Body of pancreas (tissue), 4 donors: ENCODE measurements around the gene SLC26A11. TPM values are rescaled to one million over a fixed set of nuclear protein-coding genes. Genes with fewer than 3 reads are reported as not detected.

Experiments used
- ATAC-seq: fragments of 150-250 bp; one replicate; pipeline ENCODE4 v1.9.1; 2016
- DNase-seq, 4 donors: peaks; one replicate each; pipeline ENCODE4 v3.0.0-alpha.2; 2019
- H3K27ac ChIP-seq, 4 donors: fragments of 200-600 bp; sonication (generic); 1 replicate in 3 of 4; 2 replicates in 1 of 4; pipeline versions ENCODE4 v1.5.1 to v1.6.1; 2016 to 2019; ENCODE audit warnings: mild to moderate bottlenecking in 1 of 4, mixed read lengths in 1 of 4, moderate library complexity in 1 of 4
- H3K27me3 ChIP-seq, 2 donors: fragments of 200-600 bp; sonication (generic); one replicate each; pipeline ENCODE4 v1.6.0; 2016; ENCODE audit warnings: mild to moderate bottlenecking in 1 of 2
- H3K36me3 ChIP-seq, 2 donors: fragments of 200-600 bp; sonication (generic); replicated peaks in 1 of 2; 2 replicates each; pipeline ENCODE4 v1.5.1; 2016; ENCODE audit warnings: low read depth in 2 of 2; ENCODE audit not compliant: insufficient read depth in 1 of 2
- H3K4me1 ChIP-seq: fragments of 200-600 bp; sonication (generic); one replicate; pipeline ENCODE4 v1.6.0; 2016
- H3K4me3 ChIP-seq, 2 donors: fragments of 200-600 bp; sonication (generic); 1 replicate in 1 of 2; 2 replicates in 1 of 2; pipeline ENCODE4 v1.5.1; 2016 to 2019
- H3K9me3 ChIP-seq, 3 donors: fragments of 200-600 bp; sonication (generic); 1 replicate in 2 of 3; 2 replicates in 1 of 3; pipeline ENCODE4 v1.5.1; 2016
- POLR2A ChIP-seq, 3 donors: fragments of 450-650 bp; IDR thresholded peaks; one replicate each; pipeline ENCODE4 v1.6.1; 2016; ENCODE audit warnings: antibody characterized with exemption in 3 of 3, mild to moderate bottlenecking in 2 of 3
- WGBS, 2 donors: methylation state at CpG; one replicate each; pipeline ENCODE4 v1.1.5; 2017; 5-methylcytosine and 5-hydroxymethylcytosine counted together
- intact Hi-C: fragments of 100-400 bp; cut with DNase I; formaldehyde crosslinking; loops from one replicate; pipeline ENCODE4 v1.15.1; 2023
- total RNA-seq, 2 donors: library from RNA; depleted of rRNA; stranded (reverse); fragments of >200 nt; gene quantifications; one replicate each; pipeline ENCODE4 v1.1.0, GENCODE V29; 2016
- TF ChIP-seq, protein P1 (sequence below), 7 experiments: fragments of 450-650 bp in 4 of 7; fragments of 200-600 bp in 3 of 7; sonication (generic) in 3 of 7; IDR thresholded peaks; one replicate each; pipeline ENCODE4 v1.5.1; 2016 to 2019; ENCODE audit warnings: antibody characterized with exemption in 7 of 7

The SLC26A11 gene
- total RNA-seq, 2 donors from 2014 or later, result 7.5 to 11.5 TPM

DNA sequence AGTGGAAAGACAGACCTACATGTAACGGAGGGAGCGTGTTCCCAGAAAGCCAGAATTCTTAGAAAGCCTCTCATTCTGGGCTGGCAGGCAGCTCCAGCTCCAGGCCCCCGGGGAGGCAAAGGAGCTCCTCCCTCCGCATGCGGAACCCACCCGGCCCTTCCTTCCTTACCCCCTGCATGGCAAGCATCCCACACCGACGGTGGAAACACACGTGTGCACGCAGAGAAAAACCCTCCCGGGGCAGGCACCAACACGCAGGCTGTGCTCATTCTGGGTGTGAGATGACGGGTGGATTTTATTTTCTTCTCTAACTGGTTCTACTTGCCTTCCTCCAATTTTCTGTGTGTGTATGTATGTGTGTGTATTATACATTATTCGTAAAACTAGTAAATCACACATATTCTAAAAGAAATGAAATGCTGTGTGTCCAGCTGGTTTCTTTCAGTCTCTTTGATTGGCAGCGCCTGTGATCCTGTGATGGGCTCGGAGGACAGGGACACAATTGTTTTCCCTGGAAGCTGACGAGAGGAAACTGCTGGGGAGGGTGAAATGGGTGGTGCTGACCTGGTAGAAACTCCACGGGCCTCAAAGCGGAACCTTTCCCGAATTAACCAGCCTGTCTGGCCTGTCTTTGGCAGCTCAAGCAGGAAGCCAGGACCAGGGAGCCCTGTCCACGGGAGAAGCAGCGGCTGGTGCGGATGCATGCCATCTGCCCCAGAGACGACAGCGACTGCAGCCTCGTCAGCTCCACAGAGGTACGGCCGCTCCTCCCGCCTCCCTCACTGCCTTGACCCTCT is 28.2 kb upstream of the SLC26A11 start:
- 40 to 44% methylated on average over 20 to 29 of the region's 29 CpGs for WGBS, 2 donors
- TF ChIP-seq POLR2A (IDR thresholded peaks at IDR 0.05), result no peak
- TF ChIP-seq, protein P1, sequence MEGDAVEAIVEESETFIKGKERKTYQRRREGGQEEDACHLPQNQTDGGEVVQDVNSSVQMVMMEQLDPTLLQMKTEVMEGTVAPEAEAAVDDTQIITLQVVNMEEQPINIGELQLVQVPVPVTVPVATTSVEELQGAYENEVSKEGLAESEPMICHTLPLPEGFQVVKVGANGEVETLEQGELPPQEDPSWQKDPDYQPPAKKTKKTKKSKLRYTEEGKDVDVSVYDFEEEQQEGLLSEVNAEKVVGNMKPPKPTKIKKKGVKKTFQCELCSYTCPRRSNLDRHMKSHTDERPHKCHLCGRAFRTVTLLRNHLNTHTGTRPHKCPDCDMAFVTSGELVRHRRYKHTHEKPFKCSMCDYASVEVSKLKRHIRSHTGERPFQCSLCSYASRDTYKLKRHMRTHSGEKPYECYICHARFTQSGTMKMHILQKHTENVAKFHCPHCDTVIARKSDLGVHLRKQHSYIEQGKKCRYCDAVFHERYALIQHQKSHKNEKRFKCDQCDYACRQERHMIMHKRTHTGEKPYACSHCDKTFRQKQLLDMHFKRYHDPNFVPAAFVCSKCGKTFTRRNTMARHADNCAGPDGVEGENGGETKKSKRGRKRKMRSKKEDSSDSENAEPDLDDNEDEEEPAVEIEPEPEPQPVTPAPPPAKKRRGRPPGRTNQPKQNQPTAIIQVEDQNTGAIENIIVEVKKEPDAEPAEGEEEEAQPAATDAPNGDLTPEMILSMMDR (IDR thresholded peaks at IDR 0.05), result no peak
- Histone ChIP-seq H3K27me3 (no peaks in the 10 kb centered on the region), H3K4me1 (peaks cover 22% of the 10 kb centered on the region), H3K9me3 (no peaks in the 10 kb centered on the region), H3K4me3 (no peak overlapping the region), H3K27ac (peak overlapping the region in 2 of 4 donors; percentile 26 to 61), H3K36me3 (no peaks in the 10 kb centered on the region)
- ATAC-seq (peak; percentile 46), DNase-seq (peak in 3 of 4 donors; percentile 28 to 46 (median 37))
- intact Hi-C loops, result no loop called here

DNA sequence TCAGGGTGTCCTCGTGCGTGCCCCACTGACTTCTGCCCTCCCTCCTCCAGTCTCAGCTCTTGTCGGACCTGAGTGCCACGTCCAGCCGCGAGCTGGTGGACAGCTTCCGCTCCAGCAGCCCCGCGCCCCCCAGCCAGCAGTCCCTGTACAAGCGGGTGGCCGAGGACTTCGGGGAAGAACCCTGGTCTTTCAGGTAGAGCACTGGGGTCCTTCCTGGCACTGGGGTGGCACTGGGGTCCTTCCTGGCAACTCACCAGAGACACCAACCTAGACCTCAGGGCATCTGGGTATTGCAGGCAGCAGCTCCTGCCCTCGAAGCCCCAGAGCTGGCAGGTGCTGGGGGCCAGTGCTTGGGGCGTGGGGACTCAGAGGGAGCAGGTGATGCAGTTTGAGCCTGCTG is 25.1 kb upstream of the SLC26A11 start:
- DNase-seq (no peak), ATAC-seq (no peak)
- WGBS, 2 donors, result 52 to 65% methylated on average over 2 to 14 of the region's 14 CpGs
- peaks cover 10% of the 10 kb centered on the region for H3K4me1 ChIP-seq
- no peak overlapping the region for H3K27ac ChIP-seq
- H3K27me3 ChIP-seq, result no peaks in the 10 kb centered on the region
- H3K4me3 ChIP-seq, result no peak overlapping the region
- H3K36me3 ChIP-seq, result no peaks in the 10 kb centered on the region
- intact Hi-C loops, result no loop called here
- TF ChIP-seq, protein P1 (IDR thresholded peaks at IDR 0.05), result no peak
- no peak for TF ChIP-seq POLR2A (IDR thresholded peaks at IDR 0.05)
- no peaks in the 10 kb centered on the region for H3K9me3 ChIP-seq

DNA sequence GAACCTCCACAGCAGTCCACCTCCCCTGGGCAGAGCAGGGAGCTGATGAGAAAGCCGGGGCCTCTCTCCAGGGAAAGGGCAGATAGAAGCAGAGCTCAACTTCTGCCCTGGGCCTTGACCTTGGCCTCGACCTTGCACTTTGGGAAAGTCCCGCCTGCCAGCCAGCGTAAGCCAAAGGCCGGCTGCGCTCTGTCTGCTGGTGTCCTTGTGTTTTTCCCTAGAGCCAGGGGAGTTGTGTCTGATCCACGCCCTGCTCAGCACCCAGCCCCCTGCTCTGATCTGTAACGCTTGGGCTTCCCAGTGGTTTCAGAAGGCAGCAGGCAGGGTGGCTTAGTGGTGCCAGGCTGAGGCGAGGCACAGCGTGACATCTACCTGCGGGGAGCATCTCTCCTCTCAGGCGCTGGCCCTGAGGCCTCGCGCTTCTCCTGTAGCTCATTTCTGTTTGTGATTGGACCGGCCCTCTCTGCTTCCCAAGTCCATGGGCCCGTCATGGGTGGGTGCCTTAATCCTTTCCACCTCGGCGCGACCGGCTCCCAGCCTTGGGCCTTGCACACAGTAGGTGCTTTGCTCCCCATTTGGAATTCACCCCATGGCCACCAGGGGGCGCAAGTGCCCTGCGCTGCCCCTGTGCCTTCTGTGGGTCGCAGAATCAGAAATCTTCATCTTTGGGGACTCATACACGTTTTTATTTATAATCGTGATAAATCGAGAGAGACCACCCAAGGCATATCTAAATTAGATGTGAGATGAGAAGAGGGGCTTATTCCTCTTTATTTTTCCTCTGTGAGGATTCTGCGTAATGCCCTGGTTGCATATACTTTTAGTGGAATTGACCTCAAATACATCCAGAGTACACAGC is 24.3 kb upstream of the SLC26A11 start:
- ATAC-seq (no peak), DNase-seq (no peak)
- no peaks in the 10 kb centered on the region for H3K27me3 ChIP-seq
- 50% methylated on average over 21 to 27 of the region's 27 CpGs for WGBS, 2 donors
- no peaks in the 10 kb centered on the region for H3K9me3 ChIP-seq
- TF ChIP-seq, protein P1 (IDR thresholded peaks at IDR 0.05), result peak; percentile 12 to 73 (median 52)
- no peak for TF ChIP-seq POLR2A (IDR thresholded peaks at IDR 0.05)
- no peak overlapping the region for H3K27ac ChIP-seq
- H3K36me3 ChIP-seq, result no peaks in the 10 kb centered on the region
- intact Hi-C loops, result no loop called here
- no peak overlapping the region for H3K4me3 ChIP-seq
- peaks cover 10% of the 10 kb centered on the region for H3K4me1 ChIP-seq

DNA sequence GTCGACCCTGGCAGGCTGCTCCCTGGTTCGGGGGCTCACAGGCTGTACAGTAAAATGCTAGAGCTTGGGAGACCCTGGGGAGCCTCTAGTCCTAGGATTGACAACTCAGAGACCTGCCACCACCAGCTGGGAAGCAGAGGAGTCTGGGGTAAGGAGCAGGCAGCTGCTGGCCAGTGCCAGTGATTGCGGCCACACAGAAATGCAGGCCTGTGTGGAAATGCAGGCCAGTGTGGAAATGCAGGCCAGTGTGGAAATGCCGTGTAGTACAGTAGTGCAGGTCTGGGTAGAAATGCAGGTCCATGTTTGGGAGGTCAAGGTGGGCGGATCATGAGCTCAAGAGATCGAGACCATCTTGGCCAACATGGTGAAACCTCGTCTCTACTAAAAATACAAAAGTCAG is 23.6 kb upstream of the SLC26A11 start:
- H3K36me3 ChIP-seq, result no peaks in the 10 kb centered on the region
- intact Hi-C loops, result no loop called here

More for the DNA sequence above, 23.6 kb upstream of the SLC26A11 start:
- TF ChIP-seq, protein P1 (IDR thresholded peaks at IDR 0.05), result no peak
- TF ChIP-seq POLR2A (IDR thresholded peaks at IDR 0.05), result no peak
- H3K4me1 ChIP-seq, result peaks cover 10% of the 10 kb centered on the region
- no peak for DNase-seq
- no peaks in the 10 kb centered on the region for H3K9me3 ChIP-seq
- H3K27me3 ChIP-seq, result no peaks in the 10 kb centered on the region
- no peak overlapping the region for H3K4me3 ChIP-seq
- no peak overlapping the region for H3K27ac ChIP-seq
- WGBS, 2 donors, result 86% methylated on average over 3 to 7 of the region's 7 CpGs
- no peak for ATAC-seq
